KOPT-K1 (cell line): ENCODE results near the gene SHLD1.
"Not testable (repeated sequence)": the region's sequence is repeated elsewhere in the genome, so short reads cannot be mapped to it uniquely, and the experiment has no call there.

ENCODE experiments used
- H3K27ac ChIP-seq: fragments of 200-600 bp; sonication (generic); 2 replicates; pipeline ENCODE4 v1.5.1; 2016; ENCODE audit warnings: antibody characterized with exemption, mild to moderate bottlenecking, low read depth, low read length; ENCODE audit not compliant: poor library complexity, severe bottlenecking
- H3K36me3 ChIP-seq: fragments of 200-600 bp; sonication (generic); 2 replicates; pipeline ENCODE4 v1.5.1; 2017; ENCODE audit warnings: antibody characterized with exemption, mild to moderate bottlenecking, low read length, moderate library complexity; ENCODE audit not compliant: insufficient read depth
- H3K9me3 ChIP-seq: fragments of 200-600 bp; sonication (generic); 2 replicates; pipeline ENCODE4 v1.5.1; 2017; ENCODE audit warnings: antibody characterized with exemption, low read length, mild to moderate bottlenecking; ENCODE audit not compliant: insufficient read depth, poor library complexity, severe bottlenecking

SHLD1 gene

DNA sequence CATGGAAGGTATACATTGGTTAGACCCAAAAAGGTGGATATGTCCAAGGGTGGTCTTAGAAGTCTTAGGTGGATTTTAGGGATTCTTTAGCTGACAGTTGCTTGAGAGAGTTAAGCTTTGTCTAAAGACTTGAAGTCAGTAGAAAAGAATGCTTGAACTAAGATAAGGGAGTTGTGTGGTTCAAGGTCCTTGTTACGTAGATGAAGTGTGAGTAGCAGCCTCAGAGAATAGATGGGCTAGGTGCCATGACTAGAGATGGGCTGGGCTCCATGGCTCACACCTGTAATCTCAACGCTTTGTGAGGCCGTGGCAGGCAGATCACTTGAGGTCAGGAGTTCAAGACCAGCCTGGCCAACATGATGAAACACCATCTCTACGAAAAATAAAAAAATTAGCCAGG is 1.7 kb downstream of the SHLD1 start:
- Histone ChIP-seq H3K27ac (no peak overlapping the region), H3K36me3 (0 out of 2 replicates have a peak, but pooled peaks cover 3% of the 10 kb centered on the region), H3K9me3 (no peaks in the 10 kb centered on the region)

DNA sequence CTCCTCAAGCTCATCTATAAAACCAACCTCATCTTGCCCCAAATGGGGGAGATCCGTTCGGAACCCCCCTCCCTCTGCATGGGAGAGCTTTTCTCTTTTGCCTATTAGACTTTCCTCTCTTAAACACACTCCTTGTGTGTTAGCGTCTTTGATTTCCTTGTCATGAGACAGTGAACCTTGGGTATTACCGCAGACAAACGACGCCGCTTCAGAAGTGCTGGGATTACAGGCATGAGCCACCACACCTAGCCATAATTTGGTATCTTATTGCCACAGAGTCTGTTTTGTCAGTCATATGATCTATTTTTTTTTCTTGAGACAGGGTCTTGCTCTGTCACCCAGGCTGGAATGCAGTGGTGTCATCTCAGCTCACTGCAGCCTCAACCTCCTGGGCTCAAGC is 3.6 kb downstream of the SHLD1 start:
- peaks cover 13% of the 10 kb centered on the region for H3K36me3 ChIP-seq
- no peaks in the 10 kb centered on the region for H3K9me3 ChIP-seq
- no peak overlapping the region for H3K27ac ChIP-seq

DNA sequence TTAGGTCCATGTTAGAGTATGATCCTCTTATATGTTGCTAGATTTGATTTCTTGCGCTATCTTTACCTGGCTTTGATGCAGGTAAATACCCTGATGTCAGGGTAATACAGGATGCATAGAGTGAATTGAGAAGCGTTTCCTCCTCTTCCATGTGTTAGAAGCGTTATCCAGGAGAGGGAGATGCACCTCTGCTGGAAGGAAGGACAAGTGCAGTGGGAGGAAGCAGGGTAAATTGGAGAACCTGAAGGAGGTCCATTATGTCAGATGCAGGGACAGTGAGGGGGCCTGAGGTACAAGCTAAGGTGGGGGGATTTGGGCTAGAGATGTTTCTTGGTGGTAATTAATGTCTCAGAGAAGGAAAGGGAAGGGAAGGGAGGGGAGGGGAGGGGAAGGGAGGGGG is 7.7 kb downstream of the SHLD1 start:
- no peak overlapping the region for H3K27ac ChIP-seq
- H3K36me3 ChIP-seq = peaks cover 32% of the 10 kb centered on the region

DNA sequence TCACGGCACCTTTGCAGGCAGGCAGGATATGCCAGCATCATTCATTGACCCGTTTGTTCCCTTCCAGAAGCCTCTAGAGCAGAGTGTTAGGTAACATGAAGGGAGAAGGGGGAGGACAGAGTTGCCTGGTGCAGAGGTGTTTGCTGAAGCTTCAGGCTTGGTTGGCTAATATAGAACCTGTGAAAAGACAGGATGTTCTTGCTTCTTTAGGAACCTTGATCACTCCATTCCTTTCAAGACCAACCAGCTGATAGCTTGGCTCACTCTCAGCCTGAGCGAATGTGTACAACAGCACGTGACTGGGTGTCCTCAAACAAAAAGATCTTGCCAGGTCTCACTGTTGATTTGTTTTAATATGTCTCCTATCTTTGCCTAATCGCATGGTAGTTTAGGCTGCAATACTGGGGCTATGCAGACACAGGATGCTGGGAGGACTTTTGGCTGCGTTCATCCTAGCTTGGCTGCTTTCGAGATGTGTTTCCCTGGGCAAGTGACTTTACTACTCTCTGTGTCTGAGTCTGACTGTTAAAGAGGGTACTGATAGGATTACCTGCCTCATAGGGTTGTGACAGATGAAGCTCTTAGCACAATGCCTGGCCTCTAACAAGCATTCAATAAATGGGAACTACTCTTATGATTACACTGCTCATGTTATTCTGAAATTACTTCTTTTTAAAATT is 16.0 kb downstream of the SHLD1 start:
- Histone ChIP-seq H3K27ac (no peak overlapping the region), H3K36me3 (peaks cover 20% of the 10 kb centered on the region), H3K9me3 (no peaks in the 10 kb centered on the region)

More for the DNA sequence above, 7.7 kb downstream of the SHLD1 start:
- H3K9me3 ChIP-seq = no peaks in the 10 kb centered on the region

DNA sequence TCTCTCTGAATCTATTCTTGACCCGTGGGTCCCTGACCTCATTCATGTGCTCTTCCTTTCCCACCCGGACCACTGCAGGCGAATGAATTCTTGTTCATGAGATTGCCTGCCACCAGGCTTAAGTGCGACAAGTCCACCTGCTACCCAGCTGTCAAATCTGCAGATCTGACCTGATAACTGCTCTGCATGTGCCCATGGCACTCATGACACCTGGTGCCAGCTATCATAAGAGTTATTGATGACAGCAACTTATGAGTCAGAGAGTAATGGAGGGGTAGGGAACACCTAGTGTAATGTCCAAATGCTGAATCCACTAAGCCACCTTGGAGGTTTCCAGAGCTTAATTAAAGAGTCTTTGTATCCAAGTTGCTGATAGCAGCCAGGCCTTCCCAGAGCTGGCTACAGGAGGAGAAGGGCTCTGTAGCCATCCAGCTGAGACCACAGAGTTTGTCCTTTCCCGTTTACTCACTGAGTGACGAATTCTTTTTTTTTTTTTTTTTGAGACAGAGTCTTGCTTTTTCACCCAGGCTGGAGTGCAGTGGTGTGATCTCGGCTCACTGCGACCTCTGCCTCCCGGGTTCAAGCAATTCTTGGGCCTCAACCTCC is 17.4 kb downstream of the SHLD1 start:
- H3K36me3 ChIP-seq = peaks cover 20% of the 10 kb centered on the region; the same call in 1 of the 2 replicates
- H3K9me3 ChIP-seq = no peaks in the 10 kb centered on the region
- no peak overlapping the region for H3K27ac ChIP-seq

DNA sequence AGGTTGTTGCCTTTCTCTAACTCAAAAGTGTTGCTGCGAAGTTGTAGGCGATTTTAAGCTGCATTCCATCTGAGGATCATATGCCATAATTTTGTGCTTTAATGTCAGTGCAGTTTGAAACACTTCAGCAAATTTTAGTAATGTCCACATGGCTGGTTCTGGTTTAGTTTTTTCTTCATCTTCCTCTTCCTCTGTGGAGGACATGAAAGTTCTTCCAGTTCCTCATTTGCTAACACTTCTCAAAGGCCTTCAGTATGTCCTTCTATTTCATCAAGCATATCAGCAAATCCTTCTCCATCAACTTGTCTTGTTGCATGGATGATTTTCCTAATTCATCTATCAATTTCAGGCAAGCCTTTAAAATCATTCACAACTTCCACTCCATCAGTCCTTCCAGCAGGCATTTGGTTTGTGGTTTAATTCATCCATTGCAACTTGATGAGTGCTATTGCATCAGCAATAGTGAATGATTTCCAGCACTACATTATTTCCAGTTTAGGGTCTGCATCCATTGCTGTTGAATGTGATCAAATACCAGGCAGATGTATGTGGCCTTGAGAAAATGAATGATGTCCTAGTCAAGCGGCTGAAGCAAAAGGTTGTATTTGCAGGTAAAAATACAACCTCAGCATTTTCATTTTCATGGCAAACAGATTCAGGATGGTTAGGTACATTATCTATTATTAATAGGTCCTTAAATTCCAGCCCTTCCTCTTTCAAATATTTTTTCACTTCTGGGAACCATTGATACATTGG is 20.2 kb downstream of the SHLD1 start:
- peaks cover 48% of the 10 kb centered on the region for H3K36me3 ChIP-seq
- H3K27ac ChIP-seq = no peak overlapping the region
- H3K9me3 ChIP-seq = no peaks in the 10 kb centered on the region

DNA sequence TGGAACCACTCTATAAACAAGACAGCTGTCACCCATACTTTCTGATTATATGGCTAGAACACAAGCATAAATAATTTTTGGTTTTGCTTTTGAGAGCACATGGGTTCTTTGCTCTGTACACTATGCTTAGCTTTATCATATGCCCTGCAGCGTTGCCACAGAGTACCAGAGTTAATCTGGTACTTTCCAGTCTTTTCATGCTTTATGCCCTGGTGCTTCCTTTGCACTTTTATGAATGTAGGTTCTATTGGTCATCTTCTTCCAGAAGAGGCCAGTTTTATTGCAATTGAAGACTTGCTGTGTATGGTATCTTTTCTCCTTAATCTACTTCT is 20.8 kb downstream of the SHLD1 start:
- H3K9me3 ChIP-seq = no peaks in the 10 kb centered on the region
- peaks cover 52% of the 10 kb centered on the region for H3K36me3 ChIP-seq
- H3K27ac ChIP-seq = no peak overlapping the region

DNA sequence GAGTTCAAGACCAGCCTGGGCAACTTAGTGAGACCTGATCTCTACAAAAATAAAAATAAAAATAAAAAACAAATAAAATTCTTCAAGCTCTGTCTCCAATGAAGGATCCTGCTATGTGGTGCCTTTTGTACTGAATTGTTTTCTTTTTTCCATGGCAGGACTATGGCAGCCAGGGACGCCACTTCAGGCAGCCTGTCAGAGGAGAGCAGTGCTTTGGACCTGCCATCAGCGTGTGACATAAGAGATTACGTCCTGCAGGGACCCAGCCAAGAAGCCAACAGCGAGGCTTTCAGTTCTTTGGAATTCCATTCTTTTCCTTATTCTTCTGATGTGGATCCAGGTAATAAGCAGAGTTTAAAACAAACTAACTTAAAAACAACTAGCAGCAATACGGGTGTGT is 22.5 kb downstream of the SHLD1 start:
- H3K27ac ChIP-seq = no peak overlapping the region
- H3K36me3 ChIP-seq = peaks cover 56% of the 10 kb centered on the region
- H3K9me3 ChIP-seq = no peaks in the 10 kb centered on the region

DNA sequence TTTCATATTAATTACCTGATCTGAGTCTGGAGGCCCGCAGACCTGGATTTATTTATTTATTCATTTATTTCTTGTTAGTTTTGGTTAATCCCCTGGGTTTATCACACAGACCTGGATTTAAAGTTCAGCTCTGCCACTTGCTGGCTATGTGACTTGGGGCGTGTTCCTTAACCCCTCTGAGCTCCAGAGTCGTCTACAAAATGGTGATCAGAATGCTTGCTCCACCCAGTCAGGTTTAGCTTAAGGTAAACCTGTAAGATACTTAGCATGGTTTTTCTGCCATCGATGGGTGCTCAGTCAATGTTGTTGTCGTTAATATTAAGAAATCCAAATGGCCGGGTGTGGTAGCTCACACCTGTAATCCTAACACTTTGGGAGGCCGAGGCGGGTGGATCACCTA is 23.4 kb downstream of the SHLD1 start:
- H3K9me3 ChIP-seq = no peaks in the 10 kb centered on the region
- peaks cover 58% of the 10 kb centered on the region for H3K36me3 ChIP-seq

DNA sequence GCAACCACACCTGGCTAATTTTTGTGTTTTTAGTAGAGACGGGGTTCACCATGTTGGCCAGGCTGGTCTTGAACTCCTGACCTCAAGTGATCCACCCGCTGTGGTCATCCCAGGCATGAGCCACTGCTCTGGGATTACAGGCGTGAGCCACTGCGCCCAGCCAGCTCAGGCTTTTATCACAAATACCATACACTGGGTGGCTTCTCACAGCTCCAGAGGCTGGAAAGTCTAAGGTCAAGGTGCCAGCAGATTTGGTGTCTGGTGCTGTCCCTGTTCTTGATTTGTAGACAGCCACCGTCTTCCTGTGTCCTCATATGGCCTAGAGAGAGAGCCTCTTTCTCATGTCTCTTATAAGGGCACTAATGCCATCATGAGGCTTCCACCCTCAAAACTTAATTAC is 25.9 kb downstream of the SHLD1 start:
- no peaks in the 10 kb centered on the region for H3K9me3 ChIP-seq
- H3K36me3 ChIP-seq = peaks cover 80% of the 10 kb centered on the region
- H3K27ac ChIP-seq = no peak overlapping the region

More for the DNA sequence above, 23.4 kb downstream of the SHLD1 start:
- H3K27ac ChIP-seq = no peak overlapping the region

DNA sequence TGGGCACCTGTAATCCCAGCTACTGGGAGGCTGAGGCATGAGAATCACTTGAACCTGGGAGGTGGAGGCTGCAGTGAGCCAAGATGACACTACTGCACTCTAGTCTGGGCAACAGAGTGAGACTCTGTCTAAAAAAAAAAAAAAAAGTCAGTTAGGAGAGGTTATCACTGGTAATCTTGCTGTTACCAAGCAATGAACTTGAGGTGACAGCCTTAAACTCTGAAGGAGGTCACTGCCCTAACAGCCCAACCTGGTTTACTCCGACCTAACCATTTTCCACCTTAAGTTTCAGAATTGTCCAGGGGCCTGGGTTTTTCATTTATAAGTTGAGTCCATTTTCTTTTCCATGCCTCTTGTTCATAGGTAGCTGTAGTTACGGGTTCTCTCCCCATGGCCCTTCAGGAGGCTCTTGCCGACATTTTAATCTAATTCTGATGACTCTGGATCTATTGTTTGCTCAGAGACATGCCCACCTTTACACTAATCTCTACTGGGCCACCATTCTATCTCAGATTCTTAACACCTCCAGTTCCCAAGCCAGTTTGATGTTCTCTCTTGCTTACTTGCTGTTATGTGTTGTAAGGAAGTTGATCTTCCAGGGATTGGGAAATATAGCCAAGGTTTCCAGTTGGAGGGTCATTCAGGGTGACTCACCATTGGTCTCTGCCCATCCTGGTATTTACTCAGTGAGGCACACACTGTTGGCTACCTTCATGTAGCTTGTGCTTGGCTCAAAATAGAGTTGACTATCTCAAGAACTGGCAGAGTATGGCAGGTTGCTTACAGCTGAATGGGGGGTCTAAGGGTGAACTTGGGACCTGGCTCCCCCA is 29.1 kb downstream of the SHLD1 start:
- H3K9me3 ChIP-seq = no peaks in the 10 kb centered on the region
- H3K27ac ChIP-seq = no peak overlapping the region
- H3K36me3 ChIP-seq = peaks cover 77% of the 10 kb centered on the region

DNA sequence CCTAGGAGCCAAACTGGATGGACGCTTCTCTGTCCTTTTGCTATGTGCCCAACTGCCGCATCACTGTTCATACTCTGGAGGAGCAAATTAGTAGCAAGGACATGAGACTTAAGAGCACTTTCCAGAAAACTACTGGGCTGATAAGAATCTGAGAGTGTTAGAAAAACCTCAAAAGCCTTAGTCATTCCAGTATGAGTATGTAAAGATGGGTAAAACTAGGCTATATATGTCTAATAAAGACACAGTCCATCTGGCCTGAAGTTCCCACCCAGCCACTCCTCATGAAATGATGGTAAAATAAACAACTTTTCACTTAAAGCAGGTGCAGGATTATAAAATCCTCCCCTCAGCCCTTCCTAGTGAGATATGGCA is 30.6 kb downstream of the SHLD1 start:
- Histone ChIP-seq H3K36me3 (peaks cover 71% of the 10 kb centered on the region), H3K9me3 (no peaks in the 10 kb centered on the region), H3K27ac (no peak overlapping the region)

DNA sequence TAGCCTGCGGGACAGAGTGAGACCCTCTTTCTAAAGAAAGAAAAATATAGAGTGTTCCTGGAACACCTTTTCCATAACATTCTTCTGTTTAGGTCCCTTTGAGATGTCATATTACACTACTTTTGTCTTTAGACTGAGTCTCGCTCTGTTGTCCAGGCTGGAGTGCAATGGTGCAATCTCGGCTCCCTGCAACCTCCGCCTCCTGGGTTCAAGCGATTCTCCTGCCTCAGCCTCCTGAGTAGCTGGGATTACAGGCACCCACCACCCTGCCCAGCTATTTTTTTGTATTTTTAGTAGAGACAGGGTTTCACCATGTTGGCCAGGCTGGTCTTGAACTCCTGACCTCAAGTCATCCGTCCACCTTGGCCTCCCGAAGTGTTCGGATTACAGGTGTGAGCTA is 31.2 kb downstream of the SHLD1 start:
- not testable (repeated sequence) for H3K27ac ChIP-seq

DNA sequence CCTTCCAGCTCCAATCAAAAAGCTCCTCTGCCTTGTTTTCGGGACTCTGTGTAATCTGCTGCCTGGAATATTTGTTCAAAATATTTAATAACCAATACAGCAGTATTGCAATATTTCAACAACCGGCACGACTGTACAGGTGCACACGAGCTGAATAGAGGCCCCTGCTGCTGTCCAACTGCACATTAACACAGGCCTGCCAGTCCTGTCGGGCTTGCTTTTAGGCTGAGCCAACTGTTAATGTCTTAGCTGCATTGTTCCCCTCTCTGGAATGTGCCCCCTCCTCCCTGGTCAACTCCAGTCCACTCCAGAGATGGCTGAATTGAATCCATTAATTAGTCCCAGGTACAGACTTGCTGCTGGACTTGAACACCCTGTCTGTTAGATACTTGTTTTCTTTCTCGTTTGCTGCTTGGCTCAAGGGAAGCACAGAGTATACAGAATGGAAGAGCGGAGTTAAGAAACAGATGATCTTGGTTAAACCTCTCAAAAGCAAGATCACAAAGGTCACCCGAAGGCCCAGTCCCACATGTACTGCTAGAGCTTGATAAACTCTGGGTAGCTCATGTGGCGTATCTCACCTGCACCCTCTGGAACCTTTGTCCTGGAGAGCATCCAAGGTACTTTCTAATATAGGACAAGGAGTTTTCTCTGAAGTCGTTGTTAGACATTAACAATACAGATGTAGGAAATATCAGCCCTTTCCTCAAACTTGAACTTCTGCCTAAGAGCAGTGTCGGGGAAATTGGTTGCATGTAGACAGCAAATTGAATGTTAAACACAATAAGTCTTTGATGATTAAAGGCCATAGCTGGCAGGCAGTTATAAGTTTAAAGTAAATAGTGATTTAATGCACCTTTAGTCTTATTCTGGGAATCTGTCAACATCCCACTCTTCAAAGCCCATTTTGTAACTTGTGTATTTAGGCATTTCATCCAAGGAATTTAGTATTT is 31.9 kb downstream of the SHLD1 start:
- no peak overlapping the region for H3K27ac ChIP-seq
- H3K36me3 ChIP-seq = peaks cover 59% of the 10 kb centered on the region
- no peaks in the 10 kb centered on the region for H3K9me3 ChIP-seq

More for the DNA sequence above, 31.2 kb downstream of the SHLD1 start:
- H3K9me3 ChIP-seq = not testable (repeated sequence)
- H3K36me3 ChIP-seq = peaks cover 65% of the 10 kb centered on the region
